ENCODE data around the gene PRAME.

DNA sequence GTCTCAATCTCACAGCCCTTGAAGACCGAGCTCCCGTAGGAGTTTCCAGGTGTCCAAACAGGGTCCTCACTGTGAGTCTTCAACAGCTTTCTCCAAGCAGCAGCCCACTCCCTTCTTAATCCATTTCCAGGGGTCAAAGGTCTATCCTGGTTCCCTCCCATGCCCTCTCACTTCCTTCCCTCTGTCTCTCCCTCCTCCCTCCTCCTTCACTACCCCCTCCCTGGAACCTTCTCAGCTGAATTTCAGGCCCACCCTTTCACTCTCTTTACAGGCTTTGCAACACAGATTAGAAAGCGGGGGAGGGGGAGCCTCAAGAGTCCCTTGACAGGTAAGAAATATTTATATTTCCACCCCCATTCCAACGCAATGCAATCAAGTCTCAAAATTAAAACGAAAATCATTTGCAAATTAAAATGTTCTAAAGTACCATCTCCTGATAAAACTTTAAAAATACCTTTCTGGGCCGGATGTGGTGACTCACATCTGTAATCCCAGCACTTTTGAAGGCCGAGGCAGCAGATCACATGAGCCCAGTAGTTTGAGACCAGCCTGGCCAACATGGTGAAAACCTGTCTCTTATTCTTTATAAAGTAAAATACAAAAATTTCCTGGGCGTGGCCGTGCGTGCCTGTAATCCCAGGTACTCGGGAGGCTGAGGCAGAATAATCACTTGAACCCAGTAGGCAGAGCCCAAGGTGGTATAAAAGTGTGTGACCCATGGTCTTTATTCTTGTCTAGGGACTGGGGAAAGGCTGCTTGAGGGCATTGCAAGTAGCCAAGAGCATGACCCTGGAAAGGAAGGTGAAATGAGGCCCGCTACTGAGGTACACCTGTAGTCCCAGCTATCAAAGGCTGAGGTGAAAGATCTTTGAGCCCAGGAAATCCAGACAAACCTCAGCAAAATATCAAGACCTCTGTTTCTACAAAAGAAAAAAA lies 38.1 kb downstream of the PRAME start:
- TF ChIP-seq, protein P1, sequence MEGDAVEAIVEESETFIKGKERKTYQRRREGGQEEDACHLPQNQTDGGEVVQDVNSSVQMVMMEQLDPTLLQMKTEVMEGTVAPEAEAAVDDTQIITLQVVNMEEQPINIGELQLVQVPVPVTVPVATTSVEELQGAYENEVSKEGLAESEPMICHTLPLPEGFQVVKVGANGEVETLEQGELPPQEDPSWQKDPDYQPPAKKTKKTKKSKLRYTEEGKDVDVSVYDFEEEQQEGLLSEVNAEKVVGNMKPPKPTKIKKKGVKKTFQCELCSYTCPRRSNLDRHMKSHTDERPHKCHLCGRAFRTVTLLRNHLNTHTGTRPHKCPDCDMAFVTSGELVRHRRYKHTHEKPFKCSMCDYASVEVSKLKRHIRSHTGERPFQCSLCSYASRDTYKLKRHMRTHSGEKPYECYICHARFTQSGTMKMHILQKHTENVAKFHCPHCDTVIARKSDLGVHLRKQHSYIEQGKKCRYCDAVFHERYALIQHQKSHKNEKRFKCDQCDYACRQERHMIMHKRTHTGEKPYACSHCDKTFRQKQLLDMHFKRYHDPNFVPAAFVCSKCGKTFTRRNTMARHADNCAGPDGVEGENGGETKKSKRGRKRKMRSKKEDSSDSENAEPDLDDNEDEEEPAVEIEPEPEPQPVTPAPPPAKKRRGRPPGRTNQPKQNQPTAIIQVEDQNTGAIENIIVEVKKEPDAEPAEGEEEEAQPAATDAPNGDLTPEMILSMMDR (IDR thresholded peaks at IDR 0.05): no peak
- TF ChIP-seq POLR2A (IDR thresholded peaks at IDR 0.05): no peak
